ENCODE data around the gene MYRFL. TPM values are rescaled to one million over a fixed set of nuclear protein-coding genes. Genes with fewer than 3 reads are reported as not detected.

Gene MYRFL
- total and polyA plus RNA-seq, 2 experiments from 2014 or later = 2.3 to 2.7 TPM

GRCh38 chr12:69906411-69907216, 81.6 kb downstream of the MYRFL start:
- no peak overlapping the region for H2AFZ ChIP-seq
- H3K36me3 ChIP-seq (replicated peaks; ENCODE audit: insufficient read depth, low read depth) = no peaks in the 10 kb centered on the region
- H3K4me3 ChIP-seq = no peak overlapping the region
- H3K4me2 ChIP-seq = no peak overlapping the region
- H3K27ac ChIP-seq = no peak overlapping the region
- no peaks in the 10 kb centered on the region for H3K27me3 ChIP-seq
- DNase-seq (ENCODE audit: low spot score) = no peak
- no peak for TF ChIP-seq EZH2 (IDR thresholded peaks at IDR 0.05; ENCODE audit: borderline replicate concordance)
- no peak for TF ChIP-seq EZH2phosphoT487 (IDR thresholded peaks at IDR 0.05; ENCODE audit: low read depth, severe bottlenecking, unreplicated experiment)
- TF ChIP-seq CTCF (IDR thresholded peaks at IDR 0.05; ENCODE audit: poor library complexity) = no peak
- no peaks in the 10 kb centered on the region for H3K79me2 ChIP-seq
- no peaks in the 10 kb centered on the region for H3K9me3 ChIP-seq (ENCODE audit: low read depth)
- no peaks in the 10 kb centered on the region for H4K20me1 ChIP-seq (ENCODE audit: insufficient read depth, poor library complexity, severe bottlenecking)
- 90% methylated on average over 4 of the region's 4 CpGs for WGBS (ENCODE audit: low lambda C conversion rate, missing lambda C conversion rate)
- H3K4me1 ChIP-seq (ENCODE audit: insufficient read depth) = no peaks in the 10 kb centered on the region
- no peaks in the 10 kb centered on the region for H3K9me2 ChIP-seq (replicated peaks; ENCODE audit: insufficient read depth)

- no peaks in the 10 kb centered on the region for H3K4me1 ChIP-seq (ENCODE audit: insufficient read depth)
- no peak overlapping the region for H2AFZ ChIP-seq
- H3K9me2 ChIP-seq (replicated peaks; ENCODE audit: insufficient read depth) = no peaks in the 10 kb centered on the region
- H3K27ac ChIP-seq = no peak overlapping the region
- no peaks in the 10 kb centered on the region for H3K36me3 ChIP-seq (replicated peaks; ENCODE audit: insufficient read depth, low read depth)
- H3K4me3 ChIP-seq = no peak overlapping the region
- no peaks in the 10 kb centered on the region for H3K79me2 ChIP-seq
- H3K4me2 ChIP-seq = no peak overlapping the region
- 75% methylated on average over 3 of the region's 3 CpGs for WGBS (ENCODE audit: low lambda C conversion rate, missing lambda C conversion rate)
- no peak for DNase-seq (ENCODE audit: low spot score)
- H4K20me1 ChIP-seq (ENCODE audit: insufficient read depth, poor library complexity, severe bottlenecking) = no peaks in the 10 kb centered on the region
- H3K9me3 ChIP-seq (ENCODE audit: low read depth) = no peaks in the 10 kb centered on the region
- no peaks in the 10 kb centered on the region for H3K27me3 ChIP-seq
- TF ChIP-seq CTCF (IDR thresholded peaks at IDR 0.05; ENCODE audit: poor library complexity) (no peak), EZH2phosphoT487 (IDR thresholded peaks at IDR 0.05; ENCODE audit: low read depth, severe bottlenecking, unreplicated experiment) (no peak), EZH2 (IDR thresholded peaks at IDR 0.05; ENCODE audit: borderline replicate concordance) (no peak)
Measured at GRCh38 chr12:69908203-69908602, 83.2 kb downstream of the MYRFL start.

GRCh38 chr12:69910694-69911093, 85.7 kb downstream of the MYRFL start:
- no peak for DNase-seq (ENCODE audit: low spot score)
- TF ChIP-seq EZH2phosphoT487 (IDR thresholded peaks at IDR 0.05; ENCODE audit: low read depth, severe bottlenecking, unreplicated experiment) (no peak), CTCF (IDR thresholded peaks at IDR 0.05; ENCODE audit: poor library complexity) (no peak)

More at GRCh38 chr12:69910694-69911093, 85.7 kb downstream of the MYRFL start:
- Histone ChIP-seq H3K9me2 (replicated peaks; ENCODE audit: insufficient read depth) (no peaks in the 10 kb centered on the region), H3K4me1 (ENCODE audit: insufficient read depth) (no peaks in the 10 kb centered on the region), H2AFZ (no peak overlapping the region), H3K27me3 (no peaks in the 10 kb centered on the region), H3K27ac (no peak overlapping the region), H3K9me3 (ENCODE audit: low read depth) (no peaks in the 10 kb centered on the region), H4K20me1 (ENCODE audit: insufficient read depth, poor library complexity, severe bottlenecking) (no peaks in the 10 kb centered on the region), H3K4me2 (no peak overlapping the region), H3K4me3 (no peak overlapping the region), H3K79me2 (no peaks in the 10 kb centered on the region), H3K36me3 (replicated peaks; ENCODE audit: insufficient read depth, low read depth) (no peaks in the 10 kb centered on the region)
- WGBS (ENCODE audit: low lambda C conversion rate, missing lambda C conversion rate) = 28% methylated on average over 2 of the region's 2 CpGs

All from hepatocyte (in vitro differentiated cells).